Activated CD4-positive, alpha-beta T cell treated with anti-CD3 and anti-CD28 coated beads for 24 hours (primary cell): ENCODE measurements around the gene SHISA6.
"Not testable (repeated sequence)": the region's sequence is repeated elsewhere in the genome, so short reads cannot be mapped to it uniquely, and the experiment has no call there.

Experiments
- DNase-seq, 2 donors: peaks; one replicate each; pipeline ENCODE4 v3.0.0-alpha.2; 2020; ENCODE audit warnings: low read depth in 2 of 2

SHISA6 gene

DNA sequence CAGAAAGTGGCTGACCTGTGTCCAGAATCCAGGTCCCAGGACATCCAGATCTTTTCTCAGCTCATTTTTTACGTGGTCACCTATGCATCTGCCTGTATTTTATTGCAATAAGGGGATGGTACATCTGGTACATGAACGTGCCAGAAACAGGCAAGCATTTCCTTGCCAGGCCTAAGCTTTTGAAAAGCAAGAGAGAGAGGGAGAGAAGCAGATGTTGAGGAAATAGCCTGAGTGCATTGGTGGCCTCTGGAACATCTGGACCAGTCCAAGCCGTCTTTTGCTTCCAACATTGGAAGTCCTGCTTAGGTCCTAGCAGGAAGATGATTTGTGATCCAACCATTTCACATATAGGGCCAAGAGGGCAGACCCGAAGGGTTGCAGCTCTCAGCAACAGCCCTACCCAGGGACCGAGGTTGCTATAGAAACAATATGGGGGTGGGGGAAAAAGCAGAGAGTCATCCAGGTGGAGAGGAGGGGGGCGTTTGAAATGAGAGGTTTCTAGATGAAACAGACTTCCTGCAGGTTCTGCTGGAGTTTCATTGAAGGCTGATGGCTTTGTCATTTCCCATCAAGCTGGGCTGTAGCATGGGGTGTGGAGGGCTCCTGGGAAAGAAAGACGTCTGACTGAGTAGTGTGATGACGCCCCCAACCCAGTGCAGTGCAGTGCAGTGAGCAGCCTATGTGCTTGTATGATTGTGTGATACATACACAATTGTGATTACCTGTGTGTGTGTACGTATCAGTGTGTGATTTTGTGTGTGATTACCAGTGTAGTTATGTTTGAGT, 61.6 kb downstream of the SHISA6 start:
- no peak for DNase-seq

GRCh38 chr17:11303773-11304394, 62.9 kb downstream of the SHISA6 start:
- DNase-seq = no peak

DNA sequence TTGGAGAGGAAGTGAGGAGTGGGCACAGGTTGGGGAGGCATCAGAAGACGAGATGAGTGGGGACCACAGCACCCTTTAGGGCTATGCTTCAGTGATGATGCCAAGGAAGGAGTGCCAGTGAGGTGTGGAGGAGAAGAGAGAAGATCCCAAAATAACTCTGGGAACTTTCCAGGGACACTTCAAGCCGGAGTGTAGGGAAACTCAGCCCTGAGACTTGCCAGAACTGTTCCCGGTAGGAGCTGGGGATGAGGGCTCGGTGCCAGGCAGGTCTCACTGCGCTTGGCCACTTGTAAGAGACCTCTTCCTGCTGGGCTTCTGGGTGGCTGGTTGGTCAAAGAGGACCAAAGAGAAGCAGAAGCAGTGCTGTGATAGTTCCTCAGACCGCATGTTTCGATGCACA, 63.6 kb downstream of the SHISA6 start:
- no peak for DNase-seq

- no peak for DNase-seq
These were observed 64.5 kb downstream of the SHISA6 start for GRCh38 chr17:11305524-11305923.

DNA sequence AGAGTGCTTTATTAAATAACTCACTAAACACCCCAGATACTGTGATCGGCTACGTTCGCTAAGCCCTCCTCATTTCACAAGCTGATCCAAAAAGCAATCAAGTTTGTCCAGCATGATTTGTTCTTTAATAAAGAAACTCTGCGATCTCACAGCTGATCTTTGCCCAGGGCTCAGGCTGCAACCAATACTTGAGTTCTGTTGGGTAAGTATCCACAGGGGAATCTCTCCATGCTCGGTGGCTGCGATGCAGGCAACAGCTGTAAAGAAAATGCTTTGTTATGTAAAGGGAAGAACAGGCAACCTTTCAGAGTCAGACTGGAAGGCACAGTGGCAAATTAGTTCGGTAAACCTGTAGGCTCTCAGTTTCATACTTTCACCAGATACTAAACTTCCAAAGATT, 67.5 kb downstream of the SHISA6 start:
- no peak for DNase-seq

- DNase-seq = no peak
These were observed 68.0 kb downstream of the SHISA6 start for GRCh38 chr17:11309033-11309432.

- no peak for DNase-seq
These were observed 68.8 kb downstream of the SHISA6 start for GRCh38 chr17:11309850-11310249.

DNA sequence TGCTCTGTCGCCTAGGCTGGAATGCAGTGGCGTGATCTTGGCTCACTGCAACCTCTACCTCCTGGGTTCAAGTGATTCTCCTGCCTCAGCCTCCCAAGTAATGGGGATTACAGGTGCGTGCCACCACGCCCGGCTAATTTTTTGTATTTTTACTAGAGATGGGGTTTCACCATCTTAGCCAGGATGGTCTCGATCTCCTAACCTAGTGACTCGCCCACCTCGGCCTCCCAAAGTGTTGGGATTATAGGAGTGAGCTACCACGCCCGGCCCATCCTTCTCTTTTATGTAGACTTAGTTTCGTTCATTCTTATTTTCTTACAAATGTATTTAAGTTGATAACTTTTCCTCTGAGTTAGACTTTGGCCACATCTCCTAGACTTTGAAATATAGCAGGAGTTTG, 75.4 kb downstream of the SHISA6 start:
- not testable (repeated sequence) for DNase-seq

DNA sequence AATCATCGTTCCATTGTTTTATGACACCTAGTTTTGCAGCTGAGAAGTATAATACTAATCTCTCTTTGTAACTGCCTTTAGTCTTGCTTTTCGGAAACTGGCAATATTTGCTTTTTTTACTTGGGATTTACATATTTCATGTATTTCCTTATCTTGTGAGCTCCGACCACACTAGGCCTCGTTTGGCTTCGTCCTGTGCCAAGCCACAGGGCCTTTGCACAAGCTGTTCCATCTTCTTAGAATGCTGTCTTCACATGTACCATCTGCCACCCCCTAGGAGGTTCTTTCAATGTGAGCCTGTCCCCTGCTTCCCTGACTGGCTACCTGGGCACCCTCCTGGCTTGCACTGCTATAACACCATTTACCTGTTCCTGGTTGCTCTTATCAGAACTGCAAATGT, 77.2 kb downstream of the SHISA6 start:
- DNase-seq = no peak

GRCh38 chr17:11319894-11320293, 78.9 kb downstream of the SHISA6 start:
- DNase-seq = no peak

GRCh38 chr17:11324021-11324420, 83.0 kb downstream of the SHISA6 start:
- no peak for DNase-seq

DNA sequence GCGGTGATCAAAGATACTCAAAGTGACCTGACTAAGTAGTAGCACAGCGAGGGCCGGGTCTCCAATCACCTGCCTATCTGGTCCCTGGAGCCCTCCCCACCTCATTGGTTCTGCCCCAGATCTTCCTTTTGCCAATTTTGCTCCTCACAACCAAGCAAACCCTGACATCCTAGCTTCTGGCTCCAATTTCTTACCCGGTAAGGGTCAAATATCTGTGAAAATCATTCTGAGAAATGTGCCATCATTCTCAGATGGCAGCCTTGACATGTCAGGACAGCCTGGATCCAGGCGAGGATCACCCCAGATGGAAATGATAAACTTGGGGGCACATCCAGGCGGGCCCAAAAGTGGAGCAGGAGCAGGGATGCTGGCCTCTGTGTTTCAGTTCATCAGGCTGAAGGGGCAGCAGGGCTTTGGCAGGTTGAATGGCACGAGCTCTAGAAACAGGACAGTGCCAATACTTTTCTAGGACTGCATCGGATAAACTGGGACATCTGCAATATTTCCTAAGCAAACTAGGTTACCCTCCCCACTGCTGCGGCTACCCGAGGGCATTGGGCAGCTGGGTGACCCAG, 83.9 kb downstream of the SHISA6 start:
- no peak for DNase-seq

GRCh38 chr17:11326492-11326891, 85.5 kb downstream of the SHISA6 start:
- no peak for DNase-seq

GRCh38 chr17:11328770-11329169, 87.8 kb downstream of the SHISA6 start:
- no peak for DNase-seq

DNA sequence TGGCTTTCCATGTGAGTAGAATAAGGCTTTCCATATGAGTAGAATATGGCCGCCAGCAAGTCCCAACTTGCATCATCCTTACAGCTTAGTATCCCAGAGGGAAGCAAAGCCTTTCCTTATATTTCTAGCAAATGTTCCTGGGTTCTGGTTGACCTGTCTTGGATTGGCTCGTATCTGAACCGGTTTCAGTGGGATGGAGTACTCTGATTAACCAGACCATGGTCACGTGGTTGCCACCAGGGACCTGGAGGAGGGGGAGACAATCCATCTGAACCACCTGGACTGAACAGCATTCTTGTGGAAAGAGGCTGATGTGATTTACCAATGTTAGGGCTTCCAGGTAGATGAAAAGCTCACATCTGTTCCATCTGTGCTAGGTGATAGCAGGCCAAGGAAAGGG, 89.0 kb downstream of the SHISA6 start:
- DNase-seq = no peak

- no peak for DNase-seq
These were observed 89.8 kb downstream of the SHISA6 start for GRCh38 chr17:11330826-11331225.

DNA sequence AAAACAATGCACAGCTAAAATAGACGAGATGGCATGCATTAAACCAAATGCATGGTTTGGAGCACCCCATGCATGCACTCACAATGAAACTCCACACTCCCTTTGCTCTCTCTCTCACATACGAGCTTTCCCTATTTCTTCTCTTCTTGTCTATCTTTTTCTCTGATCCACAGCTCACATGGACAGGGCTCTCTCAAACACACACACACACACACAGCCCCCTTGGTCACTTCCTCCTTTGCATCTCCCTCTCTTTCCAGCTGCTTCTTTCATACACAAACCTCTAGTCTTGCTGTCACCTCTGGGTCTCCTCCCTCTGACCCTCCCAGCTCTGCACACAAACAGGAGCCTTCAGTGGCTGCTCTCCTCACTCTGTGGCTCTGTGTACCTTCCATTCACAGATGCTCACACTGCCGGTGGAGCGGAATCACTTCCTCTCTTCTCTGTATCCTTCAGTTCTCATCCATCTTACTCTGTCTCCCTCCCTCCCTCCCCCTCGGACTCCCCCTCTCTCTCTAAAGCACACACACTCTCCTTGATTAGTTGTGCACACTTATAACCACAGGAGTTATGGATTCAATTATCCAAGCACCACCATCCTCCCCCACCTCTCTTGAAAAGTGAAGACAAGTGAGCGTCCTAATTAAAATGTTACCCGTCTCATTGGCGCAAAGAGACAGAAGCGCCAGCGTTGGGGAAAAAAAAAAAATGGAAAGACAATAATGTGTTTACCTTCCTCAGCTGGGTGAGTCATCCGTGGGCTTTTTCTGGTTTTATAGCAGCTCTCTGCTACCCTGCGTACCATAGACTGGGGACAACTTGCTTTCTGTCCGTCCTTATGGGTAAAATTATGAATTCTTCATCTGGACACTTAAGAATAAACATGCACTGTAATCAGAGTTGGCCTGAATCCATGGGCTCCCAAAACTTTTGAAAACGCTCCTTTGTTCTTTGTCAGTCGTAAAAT, 90.8 kb downstream of the SHISA6 start:
- no peak for DNase-seq

GRCh38 chr17:11332706-11333105, 91.7 kb downstream of the SHISA6 start:
- no peak for DNase-seq

DNA sequence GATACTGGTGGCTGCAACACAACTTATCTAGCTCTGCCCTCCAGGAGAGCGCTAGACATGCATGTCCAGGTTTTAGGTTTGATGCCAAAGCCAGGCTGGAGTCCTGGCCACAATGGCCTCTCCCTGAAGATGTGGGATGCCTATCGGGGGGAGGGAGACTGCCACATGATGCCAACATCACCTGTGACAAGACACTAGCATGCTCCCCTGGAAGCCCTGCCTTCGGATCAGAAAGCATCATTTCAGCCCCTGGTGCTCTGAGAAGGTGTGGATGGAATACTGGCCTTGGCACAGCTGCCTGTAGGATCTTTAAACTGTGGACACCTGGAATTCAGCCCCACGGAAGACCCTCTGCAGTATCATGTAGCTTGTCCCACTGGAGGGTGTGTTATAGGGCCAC, 93.5 kb downstream of the SHISA6 start:
- DNase-seq = no peak

- no peak for DNase-seq
These were observed 95.3 kb downstream of the SHISA6 start for GRCh38 chr17:11336290-11336689.

DNA sequence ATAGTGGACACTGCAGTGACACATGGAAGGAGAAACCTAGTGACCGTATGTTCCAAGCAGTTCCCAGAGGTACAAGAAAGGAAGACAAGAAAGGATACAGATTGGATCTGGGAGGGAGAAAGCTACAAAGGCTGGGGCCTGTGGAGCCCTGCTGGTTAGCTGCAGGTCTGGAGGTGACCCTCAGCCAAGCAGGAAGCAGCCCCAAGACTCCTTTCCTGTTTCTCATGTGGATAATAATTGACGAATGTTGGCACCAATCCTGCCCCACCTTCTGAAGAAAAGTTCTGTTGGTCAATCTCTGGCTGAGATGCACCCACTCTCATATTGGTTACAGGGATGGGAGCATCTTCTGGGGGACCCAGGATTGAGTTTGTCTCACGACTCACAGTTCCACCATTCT, 99.8 kb downstream of the SHISA6 start:
- DNase-seq = no peak

GRCh38 chr17:11342138-11342537, 101.1 kb downstream of the SHISA6 start:
- no peak for DNase-seq
